HepG2 (cell line): ENCODE data around the gene SOBP. TPM values are rescaled to one million over a fixed set of nuclear protein-coding genes. Genes with fewer than 3 reads are reported as not detected.

ENCODE experiments used
- ATAC-seq: fragments of 200-7000 bp; cut with Tn5 transposase; 3 replicates; pipeline ENCODE4 v1.9.1; 2020; ENCODE audit warnings: mild to moderate bottlenecking, moderate library complexity
- BruUV-seq: library from RNA; stranded (reverse); fragments of 400-500 nt; replicated peaks from 2 replicates; lab custom pipeline; 2021; lab: Mats Ljungman, UMichigan
- CTCF ChIA-PET: fragments of 300-600 bp; formaldehyde crosslinking; extraction: SDS; loops from one replicate; lab custom pipeline; 2021; ENCODE audit warnings: low total read pairs, inconsistent platforms, low intra/inter-chr PET ratio; lab: Yijun Ruan, JAX
- POLR2A ChIA-PET: fragments of 350-600 bp; sonication (Branson Sonifier 250); formaldehyde crosslinking; loops from one replicate; lab custom pipeline; 2020; ENCODE audit warnings: antibody characterized with exemption, inconsistent platforms; lab: Yijun Ruan, JAX
- DNase-seq: peaks from one replicate; pipeline ENCODE4 v3.0.0-alpha.2; 2015; ENCODE audit warnings: low spot score
- FAIRE-seq: peaks from 3 replicates; lab custom pipeline; 2011; peaks lifted over from hg19 to GRCh38; lab: Jason Lieb, UNC
- H2AFZ ChIP-seq: one replicate; pipeline ENCODE4 v1.6.1; 2011; ENCODE audit warnings: low read length, inconsistent platforms
- H3K27ac ChIP-seq: fragments of 300-600 bp; 3 replicates; pipeline ENCODE4 v1.8.0; 2011; ENCODE audit warnings: mixed run types, mild to moderate bottlenecking, mixed read lengths, low read length, inconsistent platforms; ENCODE audit not compliant: insufficient read depth; ENCODE audit errors: extremely low read length
- H3K27me3 ChIP-seq, 2 experiments: fragments of 200-600 bp in 1 of 2; 2 replicates in 1 of 2; 3 replicates in 1 of 2; pipeline versions ENCODE4 v1.6.0 to v1.8.0; 2011; ENCODE audit warnings: low read length in 2 of 2, mild to moderate bottlenecking in 2 of 2, moderate library complexity in 2 of 2, inconsistent platforms in 1 of 2; ENCODE audit not compliant: insufficient read depth in 2 of 2, control insufficient read depth in 1 of 2
- H3K36me3 ChIP-seq, 2 experiments: fragments of 200-600 bp in 1 of 2; replicated peaks in 1 of 2; 2 replicates in 1 of 2; 3 replicates in 1 of 2; pipeline versions ENCODE4 v1.5.1 to v1.8.0; 2011; ENCODE audit warnings: low read length in 2 of 2, inconsistent platforms in 1 of 2; ENCODE audit not compliant: insufficient read depth in 2 of 2, control insufficient read depth in 1 of 2
- H3K4me1 ChIP-seq: 2 replicates; pipeline ENCODE4 v1.5.1; 2012; ENCODE audit warnings: low read length, inconsistent platforms; ENCODE audit not compliant: insufficient read depth
- H3K4me2 ChIP-seq: 2 replicates; pipeline ENCODE4 v1.6.0; 2011; ENCODE audit warnings: low read depth, low read length, inconsistent platforms
- H3K4me3 ChIP-seq, 3 experiments: fragments of 200-600 bp in 1 of 3; sonication (generic), shearing (Covaris generic) in 1 of 3; replicated peaks in 1 of 3; 2 replicates each; pipeline ENCODE4 v1.5.1; 2011 to 2016; ENCODE audit warnings: low read length in 3 of 3, inconsistent platforms in 2 of 3, low read depth in 2 of 3, mild to moderate bottlenecking in 2 of 3, control low read depth in 1 of 3, mixed read lengths in 1 of 3; ENCODE audit not compliant: insufficient read depth in 1 of 3
- H3K79me2 ChIP-seq: one replicate; pipeline ENCODE4 v1.6.1; 2011; ENCODE audit warnings: low read length, inconsistent platforms; ENCODE audit not compliant: insufficient read depth
- H3K9ac ChIP-seq: 2 replicates; pipeline ENCODE4 v1.6.0; 2011; ENCODE audit warnings: mild to moderate bottlenecking, low read depth, low read length, inconsistent platforms; ENCODE audit not compliant: insufficient read depth
- H3K9me3 ChIP-seq: 2 replicates; pipeline ENCODE4 v1.5.1; 2012; ENCODE audit warnings: mild to moderate bottlenecking, low read length
- H4K20me1 ChIP-seq: 2 replicates; pipeline ENCODE4 v1.6.0; 2011; ENCODE audit warnings: inconsistent platforms, mild to moderate bottlenecking, low read length, moderate library complexity; ENCODE audit not compliant: insufficient read depth
- GTF3A ChIP-seq: sonication (generic); formaldehyde crosslinking; conservative IDR thresholded peaks from 2 replicates; pipeline ENCODE4 v1.4.0; 2020; ENCODE audit warnings: mild to moderate bottlenecking, missing genetic modification reagents
- MTF1 ChIP-seq: sonication (generic); formaldehyde crosslinking; IDR thresholded peaks from 2 replicates; pipeline ENCODE4 v1.5.0; 2020; ENCODE audit warnings: missing genetic modification reagents
- TEAD3 ChIP-seq: optimal IDR thresholded peaks from 2 replicates; pipeline ENCODE3; 2016; ENCODE audit warnings: borderline replicate concordance
- ZBTB21 ChIP-seq: sonication (generic); formaldehyde crosslinking; IDR thresholded peaks from 2 replicates; pipeline ENCODE4 v1.4.0; 2020; ENCODE audit warnings: missing genetic modification reagents
- ZZZ3 ChIP-seq: sonication (generic); formaldehyde crosslinking; IDR thresholded peaks from 2 replicates; pipeline ENCODE4 v1.4.0; 2020; ENCODE audit warnings: missing genetic modification reagents, mild to moderate bottlenecking, borderline replicate concordance
- WGBS: methylation state at CpG from one replicate; pipeline ENCODE4 v1.1.6; 2017; ENCODE audit warnings: low lambda C conversion rate; 5-methylcytosine and 5-hydroxymethylcytosine counted together
- in situ Hi-C: cut with HindIII; loops from 2 replicates; pipeline ENCODE4 v1.10.0; 2017; ENCODE audit warnings: low pct_unique_long_range_greater_than_20kb; ENCODE audit not compliant: extremely low pct_ligation_motif_present
- intact Hi-C: fragments of 100-400 bp; cut with micrococcal nuclease; formaldehyde crosslinking; loops from one replicate; pipeline ENCODE4 v1.10.0; 2022; ENCODE audit not compliant: unreplicated experiment
- polyA plus RNA-seq, 8 experiments: library from polyadenylated mRNA; depleted of rRNA in 3 of 8; stranded (reverse) in 7 of 8; unstranded in 1 of 8; fragments of >200 nt; fragmentation: Illumina TruSeq in 4 of 8; extraction: Trizol in 4 of 8; gene quantifications; 2 replicates each; pipeline versions ENCODE4 v1.2.1 to v1.2.3, GENCODE V29; 2011 to 2016; ENCODE audit warnings: low read depth in 4 of 8, missing spikeins in 1 of 8, mixed read lengths in 1 of 8; ENCODE audit not compliant: insufficient read depth in 1 of 8
- total RNA-seq, 5 experiments: library from RNA; depleted of rRNA; stranded (reverse); fragments of >200 nt; fragmentation: Illumina TruSeq; extraction: Trizol; gene quantifications; 2 replicates each; pipeline ENCODE4 v1.2.3, GENCODE V29; 2016; ENCODE audit warnings: low read depth in 1 of 5
- TF ChIP-seq, protein P1 (sequence below): sonication (generic); IDR thresholded peaks from 2 replicates; pipeline ENCODE4 v1.6.1; 2016; ENCODE audit warnings: low read depth, borderline replicate concordance
- TF ChIP-seq, protein P2 (sequence below): sonication (generic); formaldehyde crosslinking; IDR thresholded peaks from 2 replicates; pipeline ENCODE4 v1.9.0; 2021; ENCODE audit warnings: missing genetic modification reagents, borderline replicate concordance

Gene SOBP
- total and polyA plus RNA-seq, 2 of the 13 experiments (the other 11 are each of a cell fraction or from before 2014, with no cell fraction given), result 1.5 to 6.9 TPM

DNA sequence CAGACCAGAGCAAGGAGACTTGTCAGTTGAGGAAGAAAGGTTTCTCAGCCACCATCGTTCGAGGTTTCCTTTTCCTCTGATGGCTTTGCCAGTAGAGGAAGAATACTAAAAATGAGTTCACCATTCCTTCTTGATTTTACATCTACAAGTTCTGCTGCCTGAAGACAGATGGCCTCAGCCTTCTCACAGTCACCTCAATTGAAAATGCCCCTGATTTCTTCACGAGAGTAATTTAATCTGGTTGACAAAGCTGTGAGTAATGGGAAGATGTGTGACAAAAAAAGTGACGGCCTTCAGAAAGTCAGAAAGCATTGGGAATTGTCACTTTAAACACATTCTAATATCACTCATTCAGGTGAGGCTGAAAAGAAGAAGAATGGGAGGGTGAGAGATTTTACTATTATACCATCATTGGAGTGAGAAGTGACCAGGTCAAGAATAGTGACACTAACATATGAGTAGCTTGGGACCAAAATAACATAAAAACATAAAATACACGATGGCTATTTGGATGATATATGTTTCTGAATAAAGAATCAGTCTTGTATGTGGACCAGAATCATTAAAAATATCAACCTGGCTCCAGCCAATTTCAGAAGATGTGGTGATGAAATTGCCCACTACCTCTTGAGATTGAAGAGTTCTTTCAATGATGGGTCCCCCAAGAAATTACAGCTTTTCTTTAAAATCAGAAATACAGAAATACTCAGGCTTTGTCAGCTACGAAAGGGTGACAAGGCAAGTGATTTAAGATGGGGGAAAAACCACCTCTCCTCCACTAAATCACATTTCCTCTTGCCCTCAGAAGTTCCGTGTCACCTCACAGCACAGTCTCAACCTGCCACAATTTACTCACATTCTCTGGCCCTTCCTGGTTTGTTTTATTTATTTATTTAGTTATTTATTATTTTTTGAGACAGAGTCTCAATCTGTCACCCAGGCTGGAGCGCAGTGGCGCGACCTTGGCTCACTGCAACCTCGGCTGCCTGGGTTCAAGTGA is 147.7 kb downstream of the SOBP start:
- POLR2A ChIA-PET, result no interaction called here
- H3K9ac ChIP-seq, result no peak overlapping the region
- no peak for ATAC-seq
- CTCF ChIA-PET, result no interaction called here
- no peak for TF ChIP-seq ZBTB21 (CRISPR knock-in tag)
- TF ChIP-seq, protein P1, sequence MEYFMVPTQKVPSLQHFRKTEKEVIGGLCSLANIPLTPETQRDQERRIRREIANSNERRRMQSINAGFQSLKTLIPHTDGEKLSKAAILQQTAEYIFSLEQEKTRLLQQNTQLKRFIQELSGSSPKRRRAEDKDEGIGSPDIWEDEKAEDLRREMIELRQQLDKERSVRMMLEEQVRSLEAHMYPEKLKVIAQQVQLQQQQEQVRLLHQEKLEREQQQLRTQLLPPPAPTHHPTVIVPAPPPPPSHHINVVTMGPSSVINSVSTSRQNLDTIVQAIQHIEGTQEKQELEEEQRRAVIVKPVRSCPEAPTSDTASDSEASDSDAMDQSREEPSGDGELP, result no peak
- DNase-seq, result no peak
- H3K4me3 ChIP-seq, result no peak overlapping the region
- no peak for FAIRE-seq
- H3K27ac ChIP-seq, result no peak overlapping the region
- H4K20me1 ChIP-seq, result no peaks in the 10 kb centered on the region
- H3K9me3 ChIP-seq, result no peaks in the 10 kb centered on the region
- H2AFZ ChIP-seq, result no peak overlapping the region
- H3K36me3 ChIP-seq, result peaks cover 15 to 38% of the 10 kb centered on the region in 2 experiments
- in situ Hi-C loops, result no loop called here
- 93% methylated on average over 11 of the region's 11 CpGs for WGBS
- H3K4me1 ChIP-seq, result no peaks in the 10 kb centered on the region
- no peak overlapping the region for H3K4me2 ChIP-seq
- intact Hi-C loops, result no loop called here
- BruUV-seq, result TSS peak; percentile 19
- no peaks in the 10 kb centered on the region for H3K27me3 ChIP-seq
- H3K79me2 ChIP-seq, result no peaks in the 10 kb centered on the region

DNA sequence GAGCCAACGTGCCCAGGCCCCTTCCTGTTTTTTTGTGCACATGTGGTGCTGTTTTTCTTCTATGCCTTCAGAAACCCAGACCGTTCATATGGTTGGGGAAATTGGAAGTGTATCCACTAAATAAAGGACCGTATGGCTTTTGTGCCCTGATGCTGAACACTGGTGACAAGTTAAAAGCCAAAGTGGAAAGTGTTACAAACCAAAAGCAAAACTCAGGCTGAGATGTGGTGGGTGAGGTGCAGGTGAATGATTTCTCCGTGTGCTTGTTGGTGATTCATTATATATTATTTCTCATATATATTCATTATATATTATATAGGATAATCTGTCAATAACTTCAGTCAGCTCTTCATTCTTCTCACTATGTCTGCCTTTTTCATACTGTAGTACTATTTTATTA is 148.6 kb downstream of the SOBP start:
- H3K9ac ChIP-seq, result no peak overlapping the region
- H3K4me3 ChIP-seq, result no peak overlapping the region
- H3K27ac ChIP-seq, result no peak overlapping the region
- H3K36me3 ChIP-seq, result peaks cover 15 to 35% of the 10 kb centered on the region in 2 experiments
- no peak overlapping the region for H3K4me2 ChIP-seq
- no peaks in the 10 kb centered on the region for H3K79me2 ChIP-seq
- H3K9me3 ChIP-seq, result no peaks in the 10 kb centered on the region
- H2AFZ ChIP-seq, result no peak overlapping the region
- ChIA-PET CTCF (no interaction called here), POLR2A (no interaction called here)
- H3K27me3 ChIP-seq, result no peaks in the 10 kb centered on the region
- no TSS peak for BruUV-seq
- no peak for ATAC-seq
- in situ Hi-C loops (no loop called here), intact Hi-C loops (no loop called here)
- H4K20me1 ChIP-seq, result no peaks in the 10 kb centered on the region
- WGBS, result 93% methylated on average over 4 of the region's 4 CpGs
- FAIRE-seq, result no peak
- no peaks in the 10 kb centered on the region for H3K4me1 ChIP-seq
- TF ChIP-seq ZZZ3 (CRISPR knock-in tag) (no peak), MTF1 (CRISPR knock-in tag) (no peak), GTF3A (no peak), TEAD3 (CRISPR knock-in tag) (no peak)
- TF ChIP-seq, protein P2, sequence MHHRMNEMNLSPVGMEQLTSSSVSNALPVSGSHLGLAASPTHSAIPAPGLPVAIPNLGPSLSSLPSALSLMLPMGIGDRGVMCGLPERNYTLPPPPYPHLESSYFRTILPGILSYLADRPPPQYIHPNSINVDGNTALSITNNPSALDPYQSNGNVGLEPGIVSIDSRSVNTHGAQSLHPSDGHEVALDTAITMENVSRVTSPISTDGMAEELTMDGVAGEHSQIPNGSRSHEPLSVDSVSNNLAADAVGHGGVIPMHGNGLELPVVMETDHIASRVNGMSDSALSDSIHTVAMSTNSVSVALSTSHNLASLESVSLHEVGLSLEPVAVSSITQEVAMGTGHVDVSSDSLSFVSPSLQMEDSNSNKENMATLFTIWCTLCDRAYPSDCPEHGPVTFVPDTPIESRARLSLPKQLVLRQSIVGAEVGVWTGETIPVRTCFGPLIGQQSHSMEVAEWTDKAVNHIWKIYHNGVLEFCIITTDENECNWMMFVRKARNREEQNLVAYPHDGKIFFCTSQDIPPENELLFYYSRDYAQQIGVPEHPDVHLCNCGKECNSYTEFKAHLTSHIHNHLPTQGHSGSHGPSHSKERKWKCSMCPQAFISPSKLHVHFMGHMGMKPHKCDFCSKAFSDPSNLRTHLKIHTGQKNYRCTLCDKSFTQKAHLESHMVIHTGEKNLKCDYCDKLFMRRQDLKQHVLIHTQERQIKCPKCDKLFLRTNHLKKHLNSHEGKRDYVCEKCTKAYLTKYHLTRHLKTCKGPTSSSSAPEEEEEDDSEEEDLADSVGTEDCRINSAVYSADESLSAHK, result no peak
- DNase-seq, result no peak
